ENCODE data around the gene NBPF26. TPM values are rescaled to one million over a fixed set of nuclear protein-coding genes. Genes with fewer than 3 reads are reported as not detected.
"Not testable (repeated sequence)": the region's sequence is repeated elsewhere in the genome, so short reads cannot be mapped to it uniquely, and the experiment has no call there.

NBPF26 gene
- 4.3 and 4.7 TPM in 2 replicates for total RNA-seq (2021; fragmentation: NEBNext Ultra II Directional; extraction: Animal tissue kit (Norgen Biotek cat#: 25700))
- polyA plus RNA-seq (2011; rRNA removed), result 3.0 and 3.4 TPM in 2 replicates
- 3.7 TPM for polyA plus RNA-seq (2011; cell fraction: cytosol; rRNA removed)
- polyA plus RNA-seq (2011; cell fraction: nucleus; rRNA removed), result 13.4 TPM
- polyA plus RNA-seq (2012, experiment 1 of 2), result 3.1 to 5.4 TPM (median 4.5 TPM) in 4 replicates
- polyA plus RNA-seq (2012, experiment 2 of 2), result 0.62 TPM
- polyA plus RNA-seq (2013, experiment 1 of 2), result 1.6 TPM
- polyA plus RNA-seq (2013, experiment 2 of 2), result 1.7 TPM
- polyA minus RNA-seq (2011; rRNA and poly(A)+ RNA removed), result 22.1 and 23.0 TPM in 2 replicates
- 2.2 TPM for polyA minus RNA-seq (2011; cell fraction: cytosol; rRNA and poly(A)+ RNA removed)
- 28.7 TPM for polyA minus RNA-seq (2011; cell fraction: nucleus; rRNA and poly(A)+ RNA removed)
- long read RNA-seq, experiment 1, result 0 reads
- long read RNA-seq, experiment 2, result 0 reads

DNA sequence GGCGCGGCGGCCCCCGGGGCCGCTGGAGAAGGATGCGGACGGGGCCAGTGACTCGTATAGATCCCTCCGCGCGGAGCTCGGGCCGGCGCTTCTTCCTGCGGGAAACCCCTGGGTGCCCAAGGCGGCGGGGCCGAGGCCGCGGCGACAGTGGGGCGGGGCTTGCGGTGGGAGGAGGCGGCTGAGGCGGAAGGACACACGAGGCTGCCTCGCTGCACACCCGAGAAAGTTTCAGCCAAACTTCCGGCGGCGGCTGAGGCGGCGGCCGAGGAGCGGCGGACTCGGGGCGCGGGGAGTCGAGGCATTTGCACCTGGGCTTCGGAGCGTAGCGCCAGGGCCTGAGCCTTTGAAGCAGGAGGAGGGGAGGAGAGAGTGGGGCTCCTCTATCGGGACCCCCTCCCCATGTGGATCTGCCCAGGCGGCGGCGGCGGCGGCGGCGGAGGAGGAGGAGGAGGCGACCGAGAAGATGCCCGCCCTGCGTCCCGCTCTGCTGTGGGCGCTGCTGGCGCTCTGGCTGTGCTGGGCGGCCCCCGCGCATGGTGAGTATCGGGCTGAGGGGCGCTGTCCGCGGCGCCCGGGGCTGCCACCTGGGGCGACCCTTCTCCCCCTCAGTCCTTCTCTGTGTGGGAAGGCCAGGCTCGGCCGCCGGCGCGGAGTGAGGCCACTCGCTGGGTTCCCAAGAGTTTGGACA is at the start of gene NBPF26:
TSS of gene NBPF26 (plus strand) at position 231 of the 688 bp plus-strand sequence.
- H3K9ac ChIP-seq (replicated peaks in 1 of 4; ENCODE audit: extremely low read depth in 1 of 4, low read depth in 3 of 4, low read length in 3 of 4); H4K8ac ChIP-seq (ENCODE audit: extremely low read depth, insufficient read depth, low read length); POLR2A ChIA-PET (ENCODE audit: partially characterized antibody); H4K91ac ChIP-seq (replicated peaks; ENCODE audit: insufficient read length, low read length); H2BK20ac ChIP-seq (ENCODE audit: low read length); H3K18ac ChIP-seq (ENCODE audit: extremely low read depth, low read length); H3K14ac ChIP-seq (ENCODE audit: insufficient read length); H2BK120ac ChIP-seq (replicated peaks; ENCODE audit: low read depth, low read length); H2AFZ ChIP-seq (ENCODE audit: low read length); H3K23me2 ChIP-seq (ENCODE audit: low read depth, low read length); H3K56ac ChIP-seq (replicated peaks; ENCODE audit: insufficient read length, low read depth, low read length); FAIRE-seq; H3K79me2 ChIP-seq (ENCODE audit: control insufficient read depth in 1 of 2, insufficient read depth in 2 of 2, low read length in 2 of 2); H4K20me1 ChIP-seq (replicated peaks in 1 of 2; ENCODE audit: control insufficient read depth in 1 of 2, insufficient read depth in 2 of 2, low read length in 2 of 2); H3K4me1 ChIP-seq (replicated peaks in 1 of 4; ENCODE audit: control insufficient read depth in 3 of 4, insufficient read depth in 4 of 4, low read length in 3 of 4); H3K4ac ChIP-seq (replicated peaks; ENCODE audit: insufficient read length, low read depth, low read length); H2BK15ac ChIP-seq (ENCODE audit: low read length); CTCF ChIA-PET (ENCODE audit: partially characterized antibody); H3K27me3 ChIP-seq (replicated peaks in 1 of 4; ENCODE audit: control insufficient read depth in 3 of 4, extremely low read depth in 1 of 4, insufficient read depth in 3 of 4, low read length in 3 of 4); H3K4me2 ChIP-seq (ENCODE audit: insufficient read depth in 1 of 2, low read depth in 2 of 2, low read length in 2 of 2); H3K23ac ChIP-seq (ENCODE audit: insufficient read length); H3K36me3 ChIP-seq (ENCODE audit: control insufficient read depth in 2 of 4, insufficient read depth in 4 of 4, low read length in 3 of 4); H3K9me3 ChIP-seq (ENCODE audit: insufficient read depth in 2 of 2, low read depth in 1 of 2, low read length in 1 of 2); H4K5ac ChIP-seq (ENCODE audit: insufficient read length, low read depth, low read length); H2BK5ac ChIP-seq (ENCODE audit: low read depth, low read length); H3K79me1 ChIP-seq (ENCODE audit: low read depth, low read length); H3K27ac ChIP-seq (ENCODE audit: low read depth, low read length); H2BK12ac ChIP-seq (ENCODE audit: low read depth, low read length); H2AK5ac ChIP-seq (ENCODE audit: low read depth, low read length): not testable (repeated sequence)
- WGBS, 2 experiments (ENCODE audit: extremely low coverage in 1 of 2, insufficient coverage in 1 of 2, insufficient read length in 1 of 2, insufficient replicate concordance in 2 of 2, low coverage in 1 of 2, low lambda C conversion rate in 2 of 2, missing lambda C conversion rate in 1 of 2), result no CpG with 5 or more reads among the region's 74 CpGs
- peak; percentile 31; the same call in 1 of the 2 replicates for TF ChIP-seq TAF1 (IDR thresholded peaks at IDR 0.05; ENCODE audit: low read depth, low read length)
- peak within 1 kb of the TSS; percentile 23 to 60 (median 41) for H3K4me3 ChIP-seq (ENCODE audit: extremely low read depth in 1 of 4, insufficient read depth in 2 of 4, low read depth in 3 of 4, low read length in 4 of 4)
- peak in 1 of 2 experiments; percentile 68 for DNase-seq (ENCODE audit: low read depth in 1 of 2, low spot score in 2 of 2)
